ENCODE results near the gene HYAL4.

DNA sequence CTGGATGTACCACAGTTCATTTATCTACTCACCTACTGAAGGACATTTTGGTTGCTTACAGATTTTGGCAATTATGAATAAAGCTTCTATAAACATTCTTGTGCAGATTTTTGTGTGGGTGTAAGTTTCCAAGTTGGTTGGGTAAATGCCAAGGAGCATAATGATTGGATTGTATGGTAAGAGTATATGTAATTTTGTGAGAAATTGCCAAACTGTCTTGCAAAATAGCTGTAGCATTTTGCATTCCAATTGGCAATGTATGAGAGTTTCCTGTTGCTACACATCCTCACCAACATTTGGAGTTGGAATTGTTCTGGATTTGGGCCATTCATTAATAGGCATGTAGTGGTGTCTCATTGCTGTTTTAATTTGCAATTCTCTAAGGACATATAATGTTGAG lies 33.9 kb upstream of the HYAL4 start:
- TF ChIP-seq, protein P1, sequence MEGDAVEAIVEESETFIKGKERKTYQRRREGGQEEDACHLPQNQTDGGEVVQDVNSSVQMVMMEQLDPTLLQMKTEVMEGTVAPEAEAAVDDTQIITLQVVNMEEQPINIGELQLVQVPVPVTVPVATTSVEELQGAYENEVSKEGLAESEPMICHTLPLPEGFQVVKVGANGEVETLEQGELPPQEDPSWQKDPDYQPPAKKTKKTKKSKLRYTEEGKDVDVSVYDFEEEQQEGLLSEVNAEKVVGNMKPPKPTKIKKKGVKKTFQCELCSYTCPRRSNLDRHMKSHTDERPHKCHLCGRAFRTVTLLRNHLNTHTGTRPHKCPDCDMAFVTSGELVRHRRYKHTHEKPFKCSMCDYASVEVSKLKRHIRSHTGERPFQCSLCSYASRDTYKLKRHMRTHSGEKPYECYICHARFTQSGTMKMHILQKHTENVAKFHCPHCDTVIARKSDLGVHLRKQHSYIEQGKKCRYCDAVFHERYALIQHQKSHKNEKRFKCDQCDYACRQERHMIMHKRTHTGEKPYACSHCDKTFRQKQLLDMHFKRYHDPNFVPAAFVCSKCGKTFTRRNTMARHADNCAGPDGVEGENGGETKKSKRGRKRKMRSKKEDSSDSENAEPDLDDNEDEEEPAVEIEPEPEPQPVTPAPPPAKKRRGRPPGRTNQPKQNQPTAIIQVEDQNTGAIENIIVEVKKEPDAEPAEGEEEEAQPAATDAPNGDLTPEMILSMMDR (IDR thresholded peaks at IDR 0.05) = no peak
- TF ChIP-seq EZH2 (IDR thresholded peaks at IDR 0.05; ENCODE audit: borderline replicate concordance, insufficient read depth, low read depth, low read length, poor library complexity, severe bottlenecking) = no peak
